Measurements from ENCODE around the gene EPS8L1. TPM values are rescaled to one million over a fixed set of nuclear protein-coding genes. Genes with fewer than 3 reads are reported as not detected.

The EPS8L1 gene
- total RNA-seq, 1 experiment from 2014 or later, result 21.5 TPM

DNA sequence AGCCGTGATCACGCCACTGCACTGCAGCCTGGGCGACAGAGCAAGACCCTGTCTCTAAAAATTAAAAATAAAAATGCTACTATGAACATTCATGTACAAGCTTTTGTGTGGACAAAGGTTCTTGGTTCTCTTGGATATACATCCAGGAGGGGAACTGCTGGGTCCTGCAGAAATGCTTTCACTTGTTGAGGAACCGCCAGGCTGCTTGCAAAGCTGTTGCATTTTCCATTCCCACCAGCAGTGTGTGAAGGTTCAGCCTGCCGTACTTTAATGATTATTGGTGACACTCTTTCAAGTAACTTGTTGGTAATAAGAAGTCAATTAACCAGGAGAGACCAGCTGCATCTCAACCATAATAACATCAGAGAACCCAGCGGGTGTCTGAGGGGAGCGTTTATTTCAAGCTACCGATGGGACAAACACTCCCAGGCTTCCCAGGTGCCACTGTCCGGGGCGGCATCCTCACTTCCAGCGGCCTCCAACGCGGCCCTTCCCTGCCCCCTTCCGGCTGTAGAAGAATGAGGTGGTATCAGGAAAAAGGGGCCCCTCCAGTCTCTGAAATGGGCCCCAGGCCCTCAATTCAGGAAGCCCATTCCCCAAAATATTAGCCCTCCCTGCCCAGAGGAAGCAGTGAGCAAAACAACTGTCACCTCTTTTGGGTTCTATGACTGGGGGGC is 56.9 kb downstream of the EPS8L1 start:
- no peak for DNase-seq (ENCODE audit: low read depth)
- in situ Hi-C loops (cut with HindIII; ENCODE audit: low pct_unique_long_range_greater_than_20kb, low sequenced_read_pairs), result no loop called here

DNA sequence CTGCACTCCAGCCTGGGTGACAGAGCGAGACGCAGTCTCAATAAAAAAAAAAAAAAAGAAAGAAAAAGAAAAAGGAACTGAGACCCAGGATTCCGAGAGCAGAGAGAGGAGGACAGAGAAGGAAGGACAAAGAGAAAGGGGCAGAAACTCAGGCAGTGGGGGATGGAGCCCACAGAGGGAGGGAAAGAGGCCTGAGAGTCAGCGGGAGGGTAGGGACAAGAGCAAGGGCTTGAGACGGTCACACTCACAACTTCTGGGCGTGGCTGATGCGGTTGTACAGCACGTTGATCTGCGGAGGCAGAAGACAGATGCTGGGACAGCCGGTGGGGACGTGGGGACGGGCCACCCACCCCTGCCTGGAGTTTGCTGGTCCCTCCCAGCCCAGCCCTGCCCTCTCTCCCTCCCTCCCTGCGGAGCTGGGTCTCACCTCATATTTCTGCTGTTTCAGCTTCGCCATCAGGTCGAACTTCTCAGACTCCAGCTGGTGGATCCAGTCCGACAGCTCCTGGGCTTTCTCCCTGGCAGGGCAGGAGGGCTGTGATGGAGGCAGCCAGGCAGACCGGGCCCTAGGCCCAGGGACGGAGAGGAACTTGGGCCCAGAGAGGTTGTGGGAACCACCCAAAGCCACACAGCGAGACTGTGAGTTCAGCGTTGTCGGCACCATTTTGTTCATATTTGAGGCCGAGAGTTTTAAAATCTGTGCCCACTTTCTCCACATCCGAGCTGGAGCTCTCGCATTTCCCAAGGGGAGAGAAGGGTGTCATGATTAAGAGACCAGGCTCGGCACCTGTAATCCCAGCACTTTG is 58.2 kb downstream of the EPS8L1 start:
- in situ Hi-C loops (cut with HindIII; ENCODE audit: low pct_unique_long_range_greater_than_20kb, low sequenced_read_pairs), result no loop called here
- DNase-seq (ENCODE audit: low read depth), result no peak

DNA sequence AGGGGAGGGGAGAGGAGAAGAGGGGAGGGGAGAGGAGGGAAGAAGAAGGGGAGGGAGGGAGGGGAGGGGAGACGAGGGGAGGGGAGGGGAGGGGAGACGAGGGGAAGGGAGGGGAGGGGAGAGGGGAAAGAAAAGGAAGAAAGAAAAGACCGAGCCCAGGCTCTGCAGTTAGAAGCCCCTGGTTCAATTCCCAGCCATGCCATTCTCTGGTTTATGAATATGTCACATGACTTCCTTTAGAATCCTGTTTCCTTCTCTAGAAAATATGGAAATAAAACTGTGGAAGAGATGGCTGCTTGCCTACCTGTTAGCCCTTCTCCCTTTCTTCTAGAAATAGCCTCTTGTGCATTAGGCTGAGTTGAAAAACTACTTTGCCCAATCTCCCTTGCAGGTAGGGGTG is 59.1 kb downstream of the EPS8L1 start:
- DNase-seq (ENCODE audit: low read depth), result no peak
- in situ Hi-C loops (cut with HindIII; ENCODE audit: low pct_unique_long_range_greater_than_20kb, low sequenced_read_pairs), result no loop called here

DNA sequence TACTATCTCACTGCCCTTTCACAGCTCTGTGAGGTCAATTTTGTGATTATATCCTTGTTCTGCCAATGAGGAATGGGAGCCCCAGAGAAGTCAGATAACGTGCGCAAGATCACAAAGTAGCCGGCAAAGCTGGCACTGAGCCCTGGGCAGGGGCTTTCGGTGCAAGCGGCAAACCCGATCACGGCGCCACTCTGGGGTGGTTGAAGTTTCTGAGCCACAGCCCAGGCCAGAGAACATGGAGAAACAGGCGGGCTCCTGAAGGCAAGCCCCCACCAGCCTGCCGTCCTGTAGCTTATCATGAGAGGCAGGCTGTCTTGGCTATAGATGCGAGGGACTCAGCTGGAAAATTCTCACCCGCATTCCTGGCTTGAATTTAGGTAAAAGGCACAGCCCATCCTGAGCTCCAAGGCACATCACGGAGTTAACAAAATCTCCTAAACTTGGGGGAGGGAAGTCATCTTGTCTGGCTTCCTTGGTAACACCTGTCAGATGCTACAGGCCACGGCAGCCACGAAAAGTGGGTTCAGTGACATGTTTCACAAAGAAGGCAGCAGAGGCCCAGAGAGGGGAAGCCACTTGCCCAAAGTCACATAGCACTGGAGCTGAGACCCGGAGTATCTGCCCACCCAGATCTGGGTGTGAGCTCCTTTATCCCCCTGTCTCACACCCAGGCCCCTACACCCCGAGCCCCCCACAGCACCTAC is 60.9 kb downstream of the EPS8L1 start:
- no peak for DNase-seq (ENCODE audit: low read depth)

More for the DNA sequence above, 60.9 kb downstream of the EPS8L1 start:
- in situ Hi-C loops (cut with HindIII; ENCODE audit: low pct_unique_long_range_greater_than_20kb, low sequenced_read_pairs), result no loop called here

Other genes starting within 250 kb of the EPS8L1 start
- gene KIR2DS4, start 243.2 kb upstream of the EPS8L1 start, total RNA-seq (2014; rRNA removed; shearing (Covaris generic); ENCODE audit: low replicate concordance), result not detected in 2 replicates
- gene KIR3DL2, start 225.4 kb upstream of the EPS8L1 start, total RNA-seq (2014; rRNA removed; shearing (Covaris generic); ENCODE audit: low replicate concordance), result not detected in 2 replicates
- gene FCAR, start 201.6 kb upstream of the EPS8L1 start, total RNA-seq (2014; rRNA removed; shearing (Covaris generic); ENCODE audit: low replicate concordance), result not detected in 2 replicates
- not detected in 2 replicates for gene NCR1, start 169.7 kb upstream of the EPS8L1 start, total RNA-seq (2014; rRNA removed; shearing (Covaris generic); ENCODE audit: low replicate concordance)
- not detected in 2 replicates for gene NLRP7, start 128.3 kb upstream of the EPS8L1 start, total RNA-seq (2014; rRNA removed; shearing (Covaris generic); ENCODE audit: low replicate concordance)
- 0.20 and 0.47 TPM in 2 replicates for gene NLRP2, start 109.5 kb upstream of the EPS8L1 start, total RNA-seq (2014; rRNA removed; shearing (Covaris generic); ENCODE audit: low replicate concordance)
- gene GP6, start 37.6 kb upstream of the EPS8L1 start, total RNA-seq (2014; rRNA removed; shearing (Covaris generic); ENCODE audit: low replicate concordance), result not detected in 2 replicates
- gene RDH13, start 12.7 kb upstream of the EPS8L1 start, total RNA-seq (2014; rRNA removed; shearing (Covaris generic); ENCODE audit: low replicate concordance), result 58.2 and 62.1 TPM in 2 replicates
- gene PPP1R12C, start 41.8 kb downstream of the EPS8L1 start, total RNA-seq (2014; rRNA removed; shearing (Covaris generic); ENCODE audit: low replicate concordance), result 40.3 and 63.4 TPM in 2 replicates
- 325 and 411 TPM in 2 replicates for gene TNNT1, start 73.3 kb downstream of the EPS8L1 start, total RNA-seq (2014; rRNA removed; shearing (Covaris generic); ENCODE audit: low replicate concordance)
- not detected in 2 replicates for gene TNNI3, start 81.9 kb downstream of the EPS8L1 start, total RNA-seq (2014; rRNA removed; shearing (Covaris generic); ENCODE audit: low replicate concordance)
- 30.9 and 32.8 TPM in 2 replicates for gene DNAAF3, start 90.7 kb downstream of the EPS8L1 start, total RNA-seq (2014; rRNA removed; shearing (Covaris generic); ENCODE audit: low replicate concordance)
- gene SYT5, start 104.4 kb downstream of the EPS8L1 start, total RNA-seq (2014; rRNA removed; shearing (Covaris generic); ENCODE audit: low replicate concordance), result 0.07 TPM in 1 of 2 replicates, not detected in the other
- gene PTPRH, start 133.6 kb downstream of the EPS8L1 start, total RNA-seq (2014; rRNA removed; shearing (Covaris generic); ENCODE audit: low replicate concordance), result 30.0 and 34.3 TPM in 2 replicates
- 0.47 and 3.9 TPM in 2 replicates for gene TMEM86B, start 152.9 kb downstream of the EPS8L1 start, total RNA-seq (2014; rRNA removed; shearing (Covaris generic); ENCODE audit: low replicate concordance)
- gene PPP6R1, start 183.1 kb downstream of the EPS8L1 start, total RNA-seq (2014; rRNA removed; shearing (Covaris generic); ENCODE audit: low replicate concordance), result 79.8 and 94.5 TPM in 2 replicates
- gene HSPBP1, start 204.2 kb downstream of the EPS8L1 start, total RNA-seq (2014; rRNA removed; shearing (Covaris generic); ENCODE audit: low replicate concordance), result 128 and 145 TPM in 2 replicates
- 0.41 and 0.64 TPM in 2 replicates for gene BRSK1, start 208.1 kb downstream of the EPS8L1 start, total RNA-seq (2014; rRNA removed; shearing (Covaris generic); ENCODE audit: low replicate concordance)
- 0.61 and 1.3 TPM in 2 replicates for gene TMEM150B, start 249.5 kb downstream of the EPS8L1 start, total RNA-seq (2014; rRNA removed; shearing (Covaris generic); ENCODE audit: low replicate concordance)